Fibroblast of gingiva (primary cell): Measurements from ENCODE around the gene PLA1A.
"Not testable (repeated sequence)": the region's sequence is repeated elsewhere in the genome, so short reads cannot be mapped to it uniquely, and the experiment has no call there.

Source experiments
- DNase-seq: peaks from one replicate; pipeline ENCODE4 v3.0.0-alpha.2; 2011; ENCODE audit warnings: low read depth

Gene PLA1A

DNA sequence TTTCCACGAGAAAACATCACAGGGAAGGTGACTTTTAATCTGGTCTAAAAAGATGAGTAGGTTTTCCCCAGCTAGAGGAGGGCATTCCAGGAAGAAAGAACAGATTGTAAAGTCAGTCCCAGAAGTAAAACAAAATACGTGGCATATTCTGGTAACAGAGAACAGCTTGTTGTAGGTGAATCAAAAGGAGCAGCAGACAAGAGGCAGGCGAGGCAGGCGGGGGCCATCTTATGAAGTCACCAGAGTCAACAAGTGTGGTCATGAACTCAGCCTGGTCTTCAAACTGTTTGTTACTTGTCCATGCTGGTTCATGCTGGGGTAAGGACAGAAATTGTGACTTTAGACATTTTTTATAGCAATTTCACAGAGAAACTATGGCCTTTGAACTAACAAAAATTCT lies 66.7 kb downstream of the PLA1A start:
- DNase-seq: no peak

DNA sequence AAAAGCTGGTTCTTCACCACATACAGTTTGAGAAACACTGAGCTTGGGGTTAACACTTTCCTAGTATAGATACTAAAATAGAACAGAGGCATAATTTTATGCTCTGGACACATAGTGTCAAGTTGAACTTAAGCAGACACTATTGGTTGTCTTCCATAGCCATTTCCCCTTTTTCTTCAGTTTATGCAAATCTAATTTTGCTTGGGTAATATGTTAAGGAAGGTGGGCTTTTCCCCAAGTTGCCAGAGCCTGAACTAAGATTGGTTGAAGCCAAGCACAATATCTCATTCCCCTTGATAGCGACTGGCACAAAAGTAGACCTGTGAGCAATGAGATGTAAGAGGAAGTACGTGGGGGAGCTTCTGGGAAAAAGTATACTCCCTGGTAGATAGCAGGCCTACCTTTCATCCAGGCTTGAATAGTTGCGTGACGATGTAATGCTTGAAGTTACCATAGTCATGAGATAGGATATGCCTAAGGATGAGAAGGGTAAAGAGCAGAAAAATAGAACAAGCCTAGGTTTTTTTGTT lies 67.2 kb downstream of the PLA1A start:
- DNase-seq: no peak

DNA sequence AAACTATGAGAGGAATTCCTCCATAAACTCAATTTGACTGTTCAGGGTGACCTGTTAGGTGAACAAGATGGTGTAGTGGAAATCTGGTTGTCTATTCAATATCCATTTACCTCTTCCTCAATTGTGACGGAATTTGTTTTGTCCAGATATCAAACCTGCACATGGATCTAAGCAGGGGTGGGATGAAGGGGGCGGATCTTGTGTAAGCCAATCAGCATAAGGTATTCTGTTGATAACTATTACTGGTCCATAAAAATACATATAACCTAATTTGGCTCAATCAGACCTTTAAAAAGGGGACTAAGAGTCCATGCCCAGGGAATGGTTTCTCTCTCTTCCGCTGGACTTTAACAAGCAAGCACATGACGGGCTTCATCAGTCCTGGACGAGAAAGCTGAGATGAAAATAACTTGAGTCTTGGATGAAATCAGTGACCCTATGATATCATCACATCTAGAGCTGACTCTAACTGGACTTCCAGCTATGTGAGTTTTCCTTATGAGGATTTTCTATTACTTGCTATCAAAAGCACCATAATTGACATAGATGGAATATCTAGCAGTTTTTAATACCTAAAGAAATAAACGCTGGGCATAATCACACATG lies 68.4 kb downstream of the PLA1A start:
- DNase-seq: no peak

DNA sequence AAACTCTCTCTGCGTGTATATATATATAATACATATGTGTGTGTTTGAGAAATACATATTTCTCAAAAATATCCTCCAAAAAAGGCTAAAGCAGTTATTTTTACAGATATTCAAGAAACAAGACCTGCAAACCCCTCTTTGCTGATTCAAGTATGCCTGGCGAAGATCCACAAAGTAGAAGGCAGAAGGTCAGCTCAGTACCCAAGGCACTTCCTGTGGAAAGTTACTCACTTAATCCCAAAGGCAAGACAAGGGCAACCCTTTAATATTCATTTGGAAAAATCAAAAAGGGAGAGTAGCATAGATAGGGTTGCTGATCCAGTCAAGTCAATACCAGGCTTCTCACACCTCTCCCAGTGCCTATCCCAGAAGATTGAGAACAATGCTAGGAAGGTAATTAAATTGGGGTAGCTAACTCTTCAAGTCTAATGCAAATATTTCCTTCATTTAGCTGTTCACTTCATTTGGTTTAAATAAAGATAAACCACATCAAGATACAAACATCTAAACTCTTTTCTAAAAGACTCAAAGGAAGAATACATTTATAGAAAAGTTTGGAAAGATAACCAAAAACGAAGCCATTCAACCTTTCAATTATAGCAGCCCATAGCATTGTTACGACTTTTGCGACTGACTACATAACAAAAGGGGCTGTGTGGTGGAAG lies 72.4 kb downstream of the PLA1A start:
- no peak for DNase-seq

DNA sequence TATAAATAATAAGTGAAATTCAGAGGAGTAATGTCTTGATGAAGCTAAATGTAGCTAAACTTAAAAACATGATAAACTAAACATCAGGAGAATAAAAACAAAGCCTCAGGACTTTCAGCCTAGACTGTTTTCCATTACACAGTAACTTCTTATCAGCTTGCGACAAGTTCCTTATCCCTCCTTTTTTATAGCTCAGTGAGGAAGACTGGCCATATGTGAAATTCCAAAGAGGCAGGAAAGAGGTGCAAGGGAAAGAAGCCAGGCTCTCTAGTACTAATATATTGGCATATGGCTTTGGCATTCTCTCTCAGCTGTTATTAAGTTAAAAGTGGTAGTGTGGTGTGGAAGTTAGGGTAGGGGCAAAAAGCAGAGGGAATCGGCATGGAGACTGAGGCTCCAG lies 75.1 kb downstream of the PLA1A start:
- no peak for DNase-seq

DNA sequence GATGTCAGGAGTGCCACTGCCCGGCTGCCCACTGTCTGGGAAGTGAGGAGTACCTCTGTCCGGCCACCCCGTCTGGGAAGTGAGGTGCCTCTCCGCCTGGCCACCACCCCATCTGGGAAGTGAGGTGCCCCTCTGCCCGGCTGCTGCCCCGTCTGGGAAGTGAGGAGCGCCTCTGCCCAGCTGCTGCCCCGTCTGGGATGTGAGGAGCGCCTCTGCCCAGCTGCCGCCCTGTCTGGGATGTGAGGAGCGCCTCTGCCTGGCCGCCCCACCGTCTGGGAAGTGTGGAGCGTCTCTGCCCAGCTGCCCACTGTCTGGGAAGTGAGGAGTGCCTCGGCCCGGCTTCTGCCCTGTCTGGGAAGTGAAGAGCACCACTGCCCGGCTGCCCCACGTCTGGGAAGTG lies 76.2 kb downstream of the PLA1A start:
- DNase-seq: no peak

DNA sequence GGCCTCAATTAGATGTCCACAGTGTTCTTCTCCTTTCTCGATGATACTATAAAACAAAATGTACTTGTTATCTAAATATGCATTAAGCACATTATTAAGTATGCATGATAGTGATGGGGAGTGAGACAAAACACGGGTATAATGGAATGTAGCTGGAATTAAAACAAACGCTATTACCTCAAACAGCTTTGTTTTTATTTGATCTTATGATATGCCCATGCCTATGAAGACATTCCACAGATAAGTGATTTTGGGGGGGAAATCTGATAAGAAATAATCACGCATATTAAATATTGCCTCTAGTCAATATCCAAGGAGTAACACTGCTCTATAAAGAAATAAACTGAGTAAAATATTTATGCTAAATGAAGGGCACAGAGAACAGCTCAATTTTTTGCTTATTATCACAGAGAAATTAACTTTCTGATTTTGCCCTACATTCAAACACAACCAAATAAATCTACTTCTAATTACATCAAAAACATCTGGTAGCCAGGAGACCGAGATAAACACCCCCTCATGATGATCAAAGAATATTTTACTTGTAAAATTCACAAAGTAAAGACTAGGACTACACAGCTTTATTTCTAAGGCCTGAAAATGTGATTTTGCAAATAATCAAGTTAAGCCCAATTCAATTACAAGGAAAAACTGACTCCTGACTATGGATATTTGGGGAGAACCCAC lies 77.6 kb downstream of the PLA1A start:
- no peak for DNase-seq

DNA sequence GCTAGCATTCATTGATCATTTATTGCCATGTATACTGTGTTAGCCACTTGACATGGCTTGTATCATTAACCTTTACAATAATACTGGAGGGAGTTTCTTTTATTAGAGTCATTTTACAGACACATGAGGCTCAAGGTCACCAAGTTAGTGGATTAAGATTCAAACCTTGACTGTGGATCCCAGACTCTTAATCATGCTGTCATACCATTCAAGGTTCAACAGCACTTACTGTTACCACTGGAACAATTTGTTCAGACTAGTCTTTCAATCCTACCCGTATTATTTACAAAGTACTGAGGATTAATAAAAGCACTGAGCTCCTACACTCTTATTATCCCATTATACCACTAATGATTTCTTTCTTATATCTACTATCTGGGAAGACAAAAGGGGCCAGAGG lies 78.3 kb downstream of the PLA1A start:
- no peak for DNase-seq

DNA sequence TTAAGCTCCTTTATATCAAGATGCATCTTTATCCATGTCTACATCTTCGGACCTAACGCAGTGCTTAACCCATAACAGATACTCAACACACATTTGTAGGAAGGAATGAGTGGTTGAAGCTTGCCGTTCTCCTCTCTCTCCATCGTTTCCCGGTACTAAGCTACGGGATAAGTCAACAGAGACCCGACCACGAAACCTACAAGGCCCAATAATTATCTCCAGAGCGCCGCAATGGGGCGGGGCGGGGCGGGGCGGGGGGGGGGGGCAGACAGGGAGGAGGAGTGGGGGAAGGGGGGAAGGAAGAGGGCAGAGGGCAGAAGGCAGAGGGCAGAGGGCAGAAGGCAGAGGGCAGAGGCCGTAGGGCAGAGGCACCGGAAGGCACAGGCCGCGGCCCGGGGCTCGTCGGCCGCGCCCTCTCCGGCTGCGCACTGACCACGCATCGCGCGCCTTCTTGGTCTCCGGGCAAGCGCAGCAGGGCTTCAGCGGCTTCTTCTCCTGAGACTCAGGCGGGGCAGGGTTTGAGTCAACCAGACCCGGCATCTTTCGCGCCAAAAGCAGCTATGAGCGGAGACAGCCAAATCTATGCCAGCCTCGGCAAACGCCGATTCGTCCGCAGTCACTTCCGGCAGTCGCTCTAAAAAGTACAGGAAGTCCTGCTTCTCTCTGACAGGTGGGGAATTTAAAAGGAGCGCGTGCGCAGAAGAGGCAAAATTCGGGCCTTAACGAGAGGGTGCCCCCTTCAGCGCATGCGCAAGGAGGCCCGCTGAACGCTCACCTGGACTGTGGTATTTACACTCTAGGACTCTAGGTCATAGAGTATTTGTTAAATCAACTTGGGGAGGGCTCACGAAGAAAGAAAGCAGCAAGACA lies 79.3 kb downstream of the PLA1A start, which contains the start of gene COX17:
TSS of gene COX17 (minus strand) at position 636 of the 870 bp plus-strand sequence. CDS start at position 540, 96 bp downstream.
- DNase-seq: peak; percentile 93

DNA sequence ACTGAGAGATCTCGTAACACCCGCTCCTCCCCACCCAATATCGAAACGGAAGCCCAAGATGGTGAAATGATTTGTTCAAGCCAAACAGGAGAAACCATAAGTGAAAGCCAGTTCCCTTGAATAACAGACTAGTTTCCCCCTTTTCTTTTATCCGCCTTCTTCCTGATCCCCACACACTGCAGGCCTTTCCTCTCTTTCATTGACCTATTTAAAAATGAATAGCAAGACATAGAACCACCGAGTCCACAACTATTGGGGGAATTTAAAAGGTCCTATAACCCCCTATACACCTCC lies 79.9 kb downstream of the PLA1A start:
- DNase-seq: no peak

DNA sequence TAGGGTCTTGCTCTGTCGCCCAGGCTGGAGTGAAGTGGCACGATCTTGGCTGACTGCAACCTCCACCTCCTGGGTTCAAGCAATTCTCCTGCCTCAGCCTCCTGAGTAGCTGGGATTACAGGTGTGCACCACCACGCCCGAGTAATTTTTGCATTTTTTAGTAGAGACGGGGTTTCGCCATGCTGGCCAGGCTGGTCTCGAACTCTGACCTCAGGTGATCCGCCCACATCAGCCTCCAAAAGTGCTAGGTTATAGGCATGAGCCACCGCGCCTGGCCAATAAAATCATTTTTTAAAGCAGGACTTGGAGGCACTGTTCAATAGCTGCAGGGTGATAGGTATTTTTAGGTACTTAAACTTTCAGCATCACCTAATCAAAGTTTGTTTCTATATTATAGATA lies 80.5 kb downstream of the PLA1A start:
- not testable (repeated sequence) for DNase-seq
